Prostate gland (tissue), 2 donors: ENCODE measurements around the gene MED16. TPM values are rescaled to one million over a fixed set of nuclear protein-coding genes. Genes with fewer than 3 reads are reported as not detected.

Source experiments
- DNase-seq: peaks from one replicate; pipeline ENCODE4 v3.0.0-alpha.2; 2019; ENCODE audit warnings: low spot score
- H3K27ac ChIP-seq, 2 donors: fragments of 200-600 bp; sonication (generic); 2 replicates each; pipeline ENCODE4 v1.5.1; 2017 to 2019
- H3K27me3 ChIP-seq: fragments of 200-600 bp; sonication (generic); replicated peaks from 2 replicates; pipeline ENCODE4 v1.5.1; 2019; ENCODE audit not compliant: insufficient read depth
- H3K36me3 ChIP-seq, 2 donors: fragments of 200-600 bp; sonication (generic); 1 replicate in 1 of 2; 2 replicates in 1 of 2; pipeline versions ENCODE4 v1.5.1 to v1.8.1; 2017 to 2019
- H3K4me1 ChIP-seq: fragments of 200-600 bp; sonication (generic); replicated peaks from 2 replicates; pipeline ENCODE4 v1.5.1; 2019
- H3K4me3 ChIP-seq, 2 donors: fragments of 200-600 bp; sonication (generic); 2 replicates each; pipeline ENCODE4 v1.5.1; 2017 to 2019
- H3K9me3 ChIP-seq: fragments of 200-600 bp; sonication (generic); 2 replicates; pipeline ENCODE4 v1.5.1; 2017
- POLR2A ChIP-seq: fragments of 450-650 bp; IDR thresholded peaks from one replicate; pipeline ENCODE4 v1.6.1; 2016; ENCODE audit warnings: antibody characterized with exemption, mild to moderate bottlenecking
- POLR2AphosphoS5 ChIP-seq: sonication (generic); formaldehyde crosslinking; IDR thresholded peaks from one replicate; pipeline ENCODE4 v1.6.1; 2017; ENCODE audit warnings: antibody characterized with exemption
- WGBS: methylation state at CpG from one replicate; pipeline ENCODE4 v1.1.5; 2018; 5-methylcytosine and 5-hydroxymethylcytosine counted together
- intact Hi-C: fragments of 100-400 bp; cut with DNase I; formaldehyde crosslinking; loops from one replicate; pipeline ENCODE4 v1.14.2; 2022
- total RNA-seq, 2 donors: library from RNA; depleted of rRNA; stranded (reverse); fragments of >200 nt; gene quantifications; one replicate each; pipeline ENCODE4 v1.1.0, GENCODE V29; 2016
- TF ChIP-seq, protein P1 (sequence below), 4 experiments: fragments of 200-600 bp in 2 of 4; fragments of 450-650 bp in 2 of 4; sonication (generic) in 2 of 4; IDR thresholded peaks; 1 replicate in 3 of 4; 2 replicates in 1 of 4; pipeline ENCODE4 v1.5.1; 2016 to 2019; ENCODE audit warnings: antibody characterized with exemption in 4 of 4, mild to moderate bottlenecking in 2 of 4, moderate library complexity in 2 of 4

MED16 gene
- 100 to 1,000 TPM in 1 of 2 donors, 10 to 100 TPM in 1; 65.1 to 114 TPM for total RNA-seq

DNA sequence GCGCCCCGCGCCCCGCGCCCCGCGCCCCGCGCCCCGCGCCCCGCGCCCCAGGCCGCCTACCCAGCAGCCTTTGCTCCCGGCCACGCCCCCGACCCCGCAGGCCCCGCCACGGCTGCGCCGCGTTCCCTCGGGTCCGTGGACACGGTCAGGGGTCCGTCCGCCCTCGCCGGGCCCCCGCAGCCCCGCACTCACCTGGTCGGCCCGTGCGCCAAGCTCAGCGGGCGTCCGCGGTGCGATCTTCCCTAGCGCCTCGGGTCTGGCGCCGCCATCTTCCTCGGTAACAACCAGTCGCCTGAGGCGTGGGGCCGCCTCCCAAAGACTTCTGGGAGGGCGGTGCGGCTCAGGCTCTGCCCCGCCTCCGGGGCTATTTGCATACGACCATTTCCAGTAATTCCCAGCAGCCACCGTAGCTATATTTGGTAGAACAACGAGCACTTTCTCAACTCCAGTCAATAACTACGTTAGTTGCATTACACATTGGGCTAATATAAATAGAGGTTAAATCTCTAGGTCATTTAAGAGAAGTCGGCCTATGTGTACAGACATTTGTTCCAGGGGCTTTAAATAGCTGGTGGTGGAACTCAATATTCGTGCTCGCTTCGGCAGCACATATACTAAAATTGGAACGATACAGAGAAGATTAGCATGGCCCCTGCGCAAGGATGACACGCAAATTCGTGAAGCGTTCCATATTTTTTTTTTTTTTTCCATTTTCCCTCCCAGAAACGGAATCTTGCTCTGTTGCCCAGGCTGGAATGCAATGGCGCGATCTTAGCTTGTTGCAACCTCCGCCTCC, at the start of gene MED16, which contains the start of gene RNU6-9:
MED16 (minus strand) TSS at position 294 of the 796 bp plus-strand sequence. CDS start 2,056 bp downstream, outside the sequence.
RNU6-9 (plus strand) TSS at position 591 of the 796 bp plus-strand sequence.
- H3K27ac ChIP-seq, result peak within 1 kb of the TSS; percentile 92 to 94
- H3K36me3 ChIP-seq, result no peaks in the 10 kb centered on the region
- intact Hi-C loops, result no loop called here
- no peaks in the 10 kb centered on the region for H3K27me3 ChIP-seq
- TF ChIP-seq, protein P1, sequence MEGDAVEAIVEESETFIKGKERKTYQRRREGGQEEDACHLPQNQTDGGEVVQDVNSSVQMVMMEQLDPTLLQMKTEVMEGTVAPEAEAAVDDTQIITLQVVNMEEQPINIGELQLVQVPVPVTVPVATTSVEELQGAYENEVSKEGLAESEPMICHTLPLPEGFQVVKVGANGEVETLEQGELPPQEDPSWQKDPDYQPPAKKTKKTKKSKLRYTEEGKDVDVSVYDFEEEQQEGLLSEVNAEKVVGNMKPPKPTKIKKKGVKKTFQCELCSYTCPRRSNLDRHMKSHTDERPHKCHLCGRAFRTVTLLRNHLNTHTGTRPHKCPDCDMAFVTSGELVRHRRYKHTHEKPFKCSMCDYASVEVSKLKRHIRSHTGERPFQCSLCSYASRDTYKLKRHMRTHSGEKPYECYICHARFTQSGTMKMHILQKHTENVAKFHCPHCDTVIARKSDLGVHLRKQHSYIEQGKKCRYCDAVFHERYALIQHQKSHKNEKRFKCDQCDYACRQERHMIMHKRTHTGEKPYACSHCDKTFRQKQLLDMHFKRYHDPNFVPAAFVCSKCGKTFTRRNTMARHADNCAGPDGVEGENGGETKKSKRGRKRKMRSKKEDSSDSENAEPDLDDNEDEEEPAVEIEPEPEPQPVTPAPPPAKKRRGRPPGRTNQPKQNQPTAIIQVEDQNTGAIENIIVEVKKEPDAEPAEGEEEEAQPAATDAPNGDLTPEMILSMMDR (IDR thresholded peaks at IDR 0.05), result no peak
- TF ChIP-seq POLR2A (peak; percentile 90), POLR2AphosphoS5 (peak; percentile 94)
- peak; percentile 93 for DNase-seq
- 2% methylated on average over 55 of the region's 69 CpGs for WGBS
- H3K4me3 ChIP-seq, result peak within 1 kb of the TSS; percentile 92 to 97
- no peaks in the 10 kb centered on the region for H3K4me1 ChIP-seq
- no peaks in the 10 kb centered on the region for H3K9me3 ChIP-seq

DNA sequence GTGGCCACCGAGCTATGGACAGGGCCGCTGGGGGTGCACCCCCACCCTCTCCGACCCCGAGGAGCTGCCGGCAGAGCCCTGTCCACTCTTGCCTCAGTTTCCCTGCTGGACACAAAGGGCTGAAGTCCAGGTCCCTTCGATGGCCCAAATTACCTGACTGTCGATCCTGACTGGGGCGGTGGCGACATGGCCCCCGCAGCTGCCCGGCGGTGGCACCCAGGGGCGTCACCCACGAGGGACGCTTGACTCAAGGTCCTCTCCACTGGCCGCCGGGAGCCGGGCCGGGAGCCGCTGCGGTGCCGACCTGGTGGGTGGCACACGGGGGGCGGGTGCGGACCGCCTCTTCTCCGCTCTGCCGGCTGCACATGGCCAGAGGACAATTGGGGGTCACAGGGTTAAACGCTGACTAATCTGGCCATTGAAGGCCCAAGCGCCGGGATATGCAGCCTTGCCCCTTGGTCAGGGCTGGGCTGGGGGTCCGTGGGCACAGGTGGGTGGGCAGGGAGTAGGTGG, 49.2 kb upstream of the MED16 start:
- intact Hi-C loops, result no loop called here
- H3K4me1 ChIP-seq, result peaks cover 3% of the 10 kb centered on the region
- H3K36me3 ChIP-seq, result no peaks in the 10 kb centered on the region
- no peaks in the 10 kb centered on the region for H3K9me3 ChIP-seq
- no peaks in the 10 kb centered on the region for H3K27me3 ChIP-seq
- DNase-seq, result no peak
- no peak overlapping the region for H3K4me3 ChIP-seq
- TF ChIP-seq POLR2AphosphoS5 (no peak), POLR2A (no peak)
- TF ChIP-seq, protein P1 (IDR thresholded peaks at IDR 0.05), result no peak
- WGBS, result 93% methylated on average over 32 of the region's 32 CpGs
- H3K27ac ChIP-seq, result no peak overlapping the region

DNA sequence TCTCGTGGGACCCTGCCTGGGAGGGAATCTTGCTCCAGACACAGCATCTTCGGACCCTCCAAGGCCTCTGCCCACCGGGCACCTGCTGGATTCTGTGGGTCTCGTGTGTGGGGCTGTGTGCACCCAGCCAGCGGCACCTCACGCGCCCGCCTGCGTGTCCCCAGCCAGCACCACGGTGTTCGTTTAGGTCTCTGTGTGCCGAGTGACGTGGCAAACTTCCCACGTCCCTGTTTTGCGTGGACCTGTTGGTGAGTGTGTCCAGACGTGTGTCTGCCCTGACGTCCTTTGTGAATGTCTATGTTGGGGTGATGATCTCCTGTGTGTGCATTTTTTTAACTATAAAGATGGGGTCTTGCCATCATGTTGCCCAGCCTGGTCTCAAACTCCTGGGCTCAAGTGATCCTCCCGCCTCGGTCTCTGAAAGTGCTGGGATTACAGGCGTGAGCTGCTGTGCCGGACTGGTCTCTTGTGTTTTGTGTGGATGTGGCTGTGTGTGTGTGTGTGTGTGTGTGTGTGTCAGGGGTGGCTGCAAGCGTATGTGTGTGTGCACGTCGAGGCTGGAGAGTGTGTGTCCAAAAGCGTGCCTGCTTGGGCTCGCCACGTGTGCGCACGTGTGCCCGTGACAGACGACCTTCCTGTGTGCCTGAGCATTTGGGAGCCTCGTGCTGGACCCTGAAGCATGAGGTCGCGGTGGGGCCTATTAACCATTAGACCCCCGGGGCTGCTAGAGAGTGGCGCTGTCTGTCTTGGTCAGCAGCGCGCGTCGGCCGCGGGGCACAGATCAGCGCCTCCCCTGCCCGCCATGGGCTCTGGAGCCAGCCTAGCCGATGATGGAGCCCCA, 48.5 kb upstream of the MED16 start:
- 77% methylated on average over 42 of the region's 45 CpGs for WGBS
- no peaks in the 10 kb centered on the region for H3K9me3 ChIP-seq
- peak overlapping the region; percentile 63 to 77 for H3K27ac ChIP-seq
- H3K27me3 ChIP-seq, result no peaks in the 10 kb centered on the region
- TF ChIP-seq, protein P1 (IDR thresholded peaks at IDR 0.05), result no peak
- no peak for TF ChIP-seq POLR2AphosphoS5
- TF ChIP-seq POLR2A, result no peak
- peak overlapping the region; percentile 24 to 27 for H3K4me3 ChIP-seq
- peaks cover 3% of the 10 kb centered on the region for H3K4me1 ChIP-seq
- H3K36me3 ChIP-seq, result no peaks in the 10 kb centered on the region
- no peak for DNase-seq
- intact Hi-C loops, result no loop called here

GRCh38 chr19:940591-941291, 47.8 kb upstream of the MED16 start:
- no peaks in the 10 kb centered on the region for H3K36me3 ChIP-seq
- TF ChIP-seq, protein P1 (IDR thresholded peaks at IDR 0.05), result no peak
- peak; percentile 35 for TF ChIP-seq POLR2AphosphoS5
- peak overlapping the region; percentile 63 to 77 for H3K27ac ChIP-seq
- peak; percentile 54 for DNase-seq
- no peaks in the 10 kb centered on the region for H3K27me3 ChIP-seq
- H3K9me3 ChIP-seq, result no peaks in the 10 kb centered on the region
- H3K4me3 ChIP-seq, result peak overlapping the region; percentile 24 to 27
- WGBS, result 10% methylated on average over 31 of the region's 64 CpGs
- H3K4me1 ChIP-seq, result peaks cover 3% of the 10 kb centered on the region
- intact Hi-C loops, result no loop called here
